Esophagus (tissue), 2 donors: Measurements from ENCODE around the gene TMTC2. TPM values are rescaled to one million over a fixed set of nuclear protein-coding genes. Genes with fewer than 3 reads are reported as not detected.

ENCODE experiments used
- H3K27ac ChIP-seq, 2 donors: one replicate each; pipeline ENCODE4 v1.5.1; 2013; ENCODE audit warnings: low read depth in 2 of 2, mild to moderate bottlenecking in 2 of 2, inconsistent platforms in 1 of 2, low read length in 1 of 2, moderate library complexity in 1 of 2
- H3K27me3 ChIP-seq, 2 donors: one replicate each; pipeline ENCODE4 v1.6.1; 2013; ENCODE audit warnings: low read length in 2 of 2, control low read depth in 1 of 2, mild to moderate bottlenecking in 1 of 2; ENCODE audit not compliant: insufficient read depth in 2 of 2, control insufficient read depth in 1 of 2
- H3K36me3 ChIP-seq, 2 donors: one replicate each; pipeline ENCODE4 v1.6.1; 2013; ENCODE audit warnings: low read length in 1 of 2; ENCODE audit not compliant: control insufficient read depth in 2 of 2, insufficient read depth in 2 of 2
- H3K4me1 ChIP-seq, 2 donors: one replicate each; pipeline ENCODE4 v1.6.1; 2013; ENCODE audit warnings: low read length in 1 of 2; ENCODE audit not compliant: control insufficient read depth in 2 of 2, insufficient read depth in 2 of 2
- H3K4me3 ChIP-seq, 2 donors: one replicate each; pipeline ENCODE4 v1.5.1; 2013; ENCODE audit warnings: low read length in 2 of 2, mild to moderate bottlenecking in 2 of 2, low read depth in 1 of 2, moderate library complexity in 1 of 2
- H3K9me3 ChIP-seq, 2 donors: one replicate each; pipeline ENCODE4 v1.6.1; 2013; ENCODE audit warnings: mild to moderate bottlenecking in 2 of 2, low read depth in 1 of 2, low read length in 1 of 2, moderate library complexity in 1 of 2; ENCODE audit not compliant: control insufficient read depth in 2 of 2, insufficient read depth in 1 of 2
- WGBS, 2 donors: extraction: QIAGEN DNeasy Blood & Tissue Kit; methylation state at CpG; one replicate each; pipeline ENCODE4 v1.1.7; 2013; 5-methylcytosine and 5-hydroxymethylcytosine counted together
- polyA plus RNA-seq, 2 donors: library from polyadenylated mRNA; stranded (reverse); fragments of 200-250 nt; gene quantifications; one replicate each; pipeline ENCODE4 v1.2.3, GENCODE V29; 2013
- donor health status: healthy with polysubstance abuse.
- donor health status: Bipolar disorder and iron deficiency.

The TMTC2 gene
- polyA plus RNA-seq, 2 donors, result 7.4 to 10.5 TPM

DNA sequence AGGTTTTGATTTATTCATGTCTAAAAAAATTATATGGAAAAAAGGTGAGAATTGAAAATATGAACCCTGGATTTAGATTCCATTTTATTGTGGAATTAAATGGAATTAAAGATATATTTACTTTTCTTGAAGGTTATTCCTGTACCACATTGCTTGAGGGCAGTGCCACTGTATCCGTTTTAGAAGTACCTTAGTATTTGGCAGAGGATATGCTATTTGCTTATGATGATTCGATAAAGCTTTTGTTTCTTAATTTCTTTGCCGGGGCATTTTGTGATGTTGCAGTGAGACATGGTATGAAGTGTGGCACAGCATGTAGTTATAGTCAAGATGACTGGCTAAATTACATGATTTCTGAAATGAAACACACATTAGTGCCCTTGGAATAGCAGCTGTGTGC, 7.6 kb downstream of the TMTC2 start:
- H3K27ac ChIP-seq, result no peak overlapping the region
- peaks cover 0 to 2% of the 10 kb centered on the region in 2 donors for H3K36me3 ChIP-seq
- no peaks in the 10 kb centered on the region for H3K4me1 ChIP-seq
- 57 to 60% methylated on average over 3 of the region's 3 CpGs for WGBS, 2 donors
- H3K9me3 ChIP-seq, result no peaks in the 10 kb centered on the region
- no peak overlapping the region for H3K4me3 ChIP-seq
- no peaks in the 10 kb centered on the region for H3K27me3 ChIP-seq

DNA sequence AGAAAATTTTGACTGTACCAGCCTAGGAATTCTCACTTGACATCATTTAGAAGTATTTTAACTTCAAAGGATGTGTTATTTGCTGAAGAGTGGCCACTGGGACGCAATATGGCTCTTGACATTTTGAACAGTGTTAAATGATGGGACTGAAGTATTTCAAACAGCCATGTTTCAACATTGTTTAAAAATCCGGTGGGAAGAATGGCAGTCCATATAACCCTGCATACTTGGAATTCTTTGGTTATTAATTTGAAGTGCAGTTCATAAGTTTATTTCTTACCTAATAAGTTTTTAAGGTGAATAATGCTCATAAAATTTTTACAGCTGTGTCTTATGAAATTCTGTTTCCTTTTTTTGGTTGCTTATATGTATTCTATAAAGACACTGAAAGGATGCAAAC, 8.3 kb downstream of the TMTC2 start:
- no peaks in the 10 kb centered on the region for H3K4me1 ChIP-seq
- no peaks in the 10 kb centered on the region for H3K9me3 ChIP-seq
- peaks cover 0 to 2% of the 10 kb centered on the region in 2 donors for H3K36me3 ChIP-seq
- no peaks in the 10 kb centered on the region for H3K27me3 ChIP-seq
- 75 to 83% methylated on average over 2 of the region's 2 CpGs for WGBS, 2 donors
- H3K27ac ChIP-seq, result no peak overlapping the region
- no peak overlapping the region for H3K4me3 ChIP-seq

DNA sequence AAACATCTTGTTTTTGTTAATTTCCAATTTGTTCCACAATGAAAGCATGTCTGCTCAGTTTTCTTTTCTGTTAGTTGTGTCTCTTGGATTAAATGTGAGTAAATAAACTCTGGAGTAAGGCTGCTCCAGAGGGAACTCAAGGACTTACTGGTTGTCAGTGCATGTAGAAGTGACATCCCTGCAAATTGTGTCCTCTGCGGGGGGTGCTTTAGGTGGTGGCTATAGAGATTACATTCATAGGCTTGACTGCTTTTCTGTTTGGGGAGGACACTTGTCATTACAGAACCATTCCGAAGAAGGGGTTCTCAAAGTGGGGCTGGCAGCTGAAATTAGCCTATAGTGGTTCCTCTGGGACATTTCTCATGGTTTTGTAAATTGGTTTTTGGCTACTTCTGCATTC, 8.8 kb downstream of the TMTC2 start:
- no peaks in the 10 kb centered on the region for H3K4me1 ChIP-seq
- no peaks in the 10 kb centered on the region for H3K9me3 ChIP-seq
- H3K36me3 ChIP-seq, result peaks cover 0 to 2% of the 10 kb centered on the region in 2 donors
- H3K27ac ChIP-seq, result no peak overlapping the region
- WGBS, 2 donors, result 95 to 96% methylated on average over 2 of the region's 2 CpGs
- no peaks in the 10 kb centered on the region for H3K27me3 ChIP-seq
- no peak overlapping the region for H3K4me3 ChIP-seq

DNA sequence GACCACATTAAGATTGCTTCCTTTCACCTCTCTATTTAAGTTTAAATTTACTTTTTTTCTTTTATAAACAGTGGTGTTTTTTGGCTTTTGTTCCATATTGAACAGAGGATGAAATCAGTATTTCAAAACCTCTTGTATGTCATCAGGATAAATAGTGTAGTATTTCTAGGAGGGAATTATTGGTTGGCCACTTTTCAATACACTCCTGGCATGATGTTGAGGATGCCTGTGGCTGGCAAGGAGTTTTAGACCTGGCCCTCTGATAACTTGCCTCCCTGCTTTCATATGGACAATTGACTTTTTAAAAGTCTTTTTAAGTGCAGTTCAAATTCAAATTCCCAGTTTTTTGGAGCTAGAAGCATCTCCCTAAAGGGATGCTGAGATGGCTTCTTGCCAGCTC, 9.8 kb downstream of the TMTC2 start:
- peaks cover 0 to 2% of the 10 kb centered on the region in 2 donors for H3K36me3 ChIP-seq
- no peak overlapping the region for H3K27ac ChIP-seq
- no peaks in the 10 kb centered on the region for H3K4me1 ChIP-seq
- H3K27me3 ChIP-seq, result no peaks in the 10 kb centered on the region
- no peaks in the 10 kb centered on the region for H3K9me3 ChIP-seq
- H3K4me3 ChIP-seq, result no peak overlapping the region

DNA sequence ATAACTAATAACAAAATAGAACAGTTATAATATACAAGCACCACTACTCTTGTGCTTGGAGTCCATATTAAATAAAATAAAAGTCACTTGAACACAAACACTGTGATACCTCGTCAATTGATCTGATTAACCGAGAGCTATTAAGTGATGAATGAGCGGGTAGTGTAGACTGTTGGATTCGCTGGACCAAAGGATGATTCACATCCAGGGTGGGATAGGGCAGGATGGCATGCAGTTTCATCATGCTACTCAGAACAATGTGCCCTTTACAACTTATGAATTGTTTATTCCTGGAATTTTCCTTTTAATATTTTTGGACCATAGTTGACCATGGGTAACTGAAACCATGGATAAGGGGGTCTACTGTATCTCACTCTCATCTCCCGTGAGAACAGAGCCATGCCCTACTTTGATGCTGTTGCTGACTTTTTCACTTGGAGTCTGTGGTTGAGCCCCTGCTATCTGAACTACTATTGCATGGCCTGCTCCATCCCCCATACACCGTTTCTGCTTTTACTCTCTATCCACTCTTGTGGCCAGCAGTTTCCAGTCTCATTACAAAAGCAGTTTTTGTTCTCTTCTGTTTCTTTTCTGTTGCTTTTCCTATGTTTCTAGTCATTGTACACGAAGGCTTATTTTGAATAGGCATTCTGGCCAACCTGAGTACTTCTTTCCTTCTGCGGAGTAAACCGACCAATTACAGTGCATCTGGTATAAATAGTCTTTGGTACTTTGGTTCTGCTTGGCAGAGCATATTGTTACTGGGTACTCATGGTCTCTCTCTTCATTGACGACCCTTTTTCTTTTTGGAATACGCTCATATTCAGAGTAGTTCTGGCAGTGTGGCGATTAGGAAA, 12.2 kb downstream of the TMTC2 start:
- no peaks in the 10 kb centered on the region for H3K4me1 ChIP-seq
- 92 to 93% methylated on average over 12 of the region's 12 CpGs for WGBS, 2 donors
- no peak overlapping the region for H3K27ac ChIP-seq
- no peaks in the 10 kb centered on the region for H3K27me3 ChIP-seq
- H3K36me3 ChIP-seq, result peaks cover 0 to 3% of the 10 kb centered on the region in 2 donors
- no peaks in the 10 kb centered on the region for H3K9me3 ChIP-seq
- H3K4me3 ChIP-seq, result no peak overlapping the region

DNA sequence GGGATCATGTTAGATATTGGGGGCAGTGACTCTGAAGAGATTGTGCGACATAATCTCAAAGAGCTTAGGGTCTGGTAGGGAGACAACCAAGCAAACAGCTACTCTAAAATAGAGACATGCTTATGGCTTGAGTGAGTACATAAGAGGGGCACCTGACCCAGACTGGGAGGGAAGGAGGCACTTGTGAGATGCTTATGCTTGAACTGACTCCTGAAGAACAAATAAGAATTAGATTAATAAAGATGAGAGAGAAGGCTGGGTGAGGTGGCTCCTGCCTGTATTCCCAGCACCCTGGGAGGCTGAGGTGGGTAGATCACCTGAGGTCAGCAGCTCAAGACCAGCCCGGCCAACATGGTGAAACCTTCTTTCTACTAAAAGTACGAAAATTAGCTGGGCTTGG, 19.1 kb downstream of the TMTC2 start:
- Histone ChIP-seq H3K4me1 (no peaks in the 10 kb centered on the region), H3K4me3 (no peak overlapping the region), H3K36me3 (peaks cover 0 to 3% of the 10 kb centered on the region in 2 donors), H3K27me3 (no peaks in the 10 kb centered on the region), H3K9me3 (no peaks in the 10 kb centered on the region), H3K27ac (no peak overlapping the region)
- 94 to 96% methylated on average over 3 of the region's 3 CpGs for WGBS, 2 donors

DNA sequence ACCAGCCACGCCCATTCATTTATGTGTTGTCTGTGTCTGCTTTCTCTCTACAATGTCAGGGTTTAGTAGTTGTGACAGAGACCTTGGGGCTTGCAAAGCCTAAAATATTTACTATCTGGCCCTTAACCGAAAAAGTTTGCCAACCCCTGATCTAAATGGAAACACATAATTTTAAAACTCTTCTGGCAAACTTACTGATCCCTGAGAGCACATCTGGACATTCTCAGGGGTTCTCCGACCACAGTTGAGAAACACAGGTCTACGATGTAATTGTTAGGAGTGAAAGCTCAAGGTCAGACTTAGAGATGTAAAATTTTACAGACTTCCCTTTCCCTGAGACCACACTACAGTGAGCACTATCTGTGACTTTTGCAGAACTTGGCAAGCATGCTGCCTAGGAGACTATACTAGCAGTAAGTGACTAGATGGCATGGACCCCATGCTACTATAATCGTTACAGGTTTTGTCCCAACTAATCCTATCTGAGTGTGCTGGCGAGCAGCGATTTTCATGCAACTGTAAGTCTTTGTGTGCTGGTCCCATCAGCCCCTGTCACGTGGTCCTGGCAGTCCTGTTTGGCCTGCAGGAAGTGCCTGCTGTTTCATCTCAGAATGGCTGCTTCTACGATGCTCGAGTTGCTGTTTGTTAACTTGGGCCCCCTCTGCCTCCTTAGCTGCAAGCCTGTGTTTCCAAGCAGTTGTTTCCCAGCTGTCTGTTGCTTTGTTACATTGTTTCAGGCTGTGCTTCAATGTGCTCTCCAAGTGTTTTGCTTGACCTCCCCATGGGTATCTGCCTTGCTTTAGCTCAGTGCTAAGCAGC, 21.6 kb downstream of the TMTC2 start:
- no peak overlapping the region for H3K27ac ChIP-seq

DNA sequence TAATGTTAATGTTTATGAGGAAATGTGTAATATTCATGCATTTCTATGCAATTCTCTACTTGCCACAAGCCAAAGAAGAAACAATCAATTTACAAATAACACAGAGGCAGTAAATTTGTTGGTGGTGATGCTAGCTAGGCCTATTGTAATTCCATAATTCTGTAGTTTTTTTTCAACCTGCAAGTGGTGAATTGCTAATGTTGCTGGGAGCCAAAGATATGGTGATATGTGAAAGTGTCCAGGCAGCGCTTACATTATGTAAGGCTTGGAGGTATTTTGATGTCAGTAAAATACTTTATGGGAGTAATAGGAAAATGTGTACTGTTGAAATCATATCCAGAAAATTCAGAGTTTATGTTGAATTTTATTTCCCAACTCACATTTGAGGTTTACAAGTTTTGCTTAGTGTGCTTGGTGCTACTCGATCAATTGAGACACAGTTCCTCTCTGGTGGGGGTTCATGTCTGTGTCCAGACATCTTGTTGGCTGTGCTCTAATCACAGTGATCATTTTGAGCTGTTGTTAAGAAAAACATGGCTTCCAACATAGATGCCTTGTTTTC, 23.2 kb downstream of the TMTC2 start:
- H3K27me3 ChIP-seq, result no peaks in the 10 kb centered on the region
- H3K9me3 ChIP-seq, result no peaks in the 10 kb centered on the region
- 94 to 96% methylated on average over 2 of the region's 2 CpGs for WGBS, 2 donors
- no peak overlapping the region for H3K4me3 ChIP-seq
- no peaks in the 10 kb centered on the region for H3K4me1 ChIP-seq
- H3K27ac ChIP-seq, result no peak overlapping the region
- H3K36me3 ChIP-seq, result no peaks in the 10 kb centered on the region

More for the DNA sequence above, 21.6 kb downstream of the TMTC2 start:
- no peak overlapping the region for H3K4me3 ChIP-seq
- no peaks in the 10 kb centered on the region for H3K9me3 ChIP-seq
- no peaks in the 10 kb centered on the region for H3K4me1 ChIP-seq
- no peaks in the 10 kb centered on the region for H3K27me3 ChIP-seq
- WGBS, 2 donors, result 70 to 71% methylated on average over 10 of the region's 10 CpGs
- no peaks in the 10 kb centered on the region for H3K36me3 ChIP-seq

DNA sequence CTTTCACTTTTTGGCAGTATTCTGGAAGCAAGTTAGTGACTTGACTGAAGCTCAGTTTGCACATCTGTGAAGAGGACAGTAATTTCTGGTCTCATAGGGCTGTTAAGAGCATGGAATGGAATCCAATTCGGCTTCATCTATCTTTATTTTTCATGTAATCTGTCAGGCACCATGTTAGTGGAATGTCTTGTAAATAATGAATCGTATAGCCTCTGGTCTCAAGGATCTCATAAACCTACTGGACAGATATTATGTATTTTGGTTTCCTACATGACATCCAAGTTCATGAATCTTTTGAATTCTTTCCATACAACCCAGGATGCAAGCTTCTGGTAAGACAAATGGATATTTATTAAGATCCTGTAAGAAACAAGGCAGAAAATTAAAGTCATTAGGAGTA, 24.0 kb downstream of the TMTC2 start:
- 81 to 84% methylated on average over 2 of the region's 2 CpGs for WGBS, 2 donors
- Histone ChIP-seq H3K4me3 (no peak overlapping the region), H3K9me3 (no peaks in the 10 kb centered on the region), H3K27ac (no peak overlapping the region), H3K27me3 (no peaks in the 10 kb centered on the region), H3K4me1 (no peaks in the 10 kb centered on the region), H3K36me3 (no peaks in the 10 kb centered on the region)
